ENCODE results near the gene LTN1.

The LTN1 gene

DNA sequence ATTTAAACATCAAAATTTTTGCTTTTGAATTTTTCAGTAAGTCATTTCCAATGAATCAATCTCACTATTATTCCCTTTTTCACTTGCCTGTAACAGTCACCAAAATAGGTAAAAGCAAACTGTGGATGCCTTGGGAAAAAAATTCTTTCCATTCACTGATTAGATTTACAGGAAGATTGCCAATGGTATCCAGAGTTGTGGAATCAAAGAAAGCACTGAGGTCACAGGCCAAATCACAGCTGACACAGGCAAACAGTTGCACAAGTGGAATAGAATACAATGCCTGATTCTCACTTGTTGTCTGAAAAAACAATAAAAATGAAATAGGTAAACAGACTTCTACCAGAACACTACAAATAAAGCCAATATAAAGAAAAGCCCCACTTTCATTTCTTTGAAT is 48.4 kb downstream of the LTN1 start:
- H3K23ac ChIP-seq (ENCODE audit: low read length in 2 of 2), result no peak overlapping the region
- no peak overlapping the region for H3K4ac ChIP-seq (ENCODE audit: low read depth in 1 of 2, low read length in 2 of 2)

DNA sequence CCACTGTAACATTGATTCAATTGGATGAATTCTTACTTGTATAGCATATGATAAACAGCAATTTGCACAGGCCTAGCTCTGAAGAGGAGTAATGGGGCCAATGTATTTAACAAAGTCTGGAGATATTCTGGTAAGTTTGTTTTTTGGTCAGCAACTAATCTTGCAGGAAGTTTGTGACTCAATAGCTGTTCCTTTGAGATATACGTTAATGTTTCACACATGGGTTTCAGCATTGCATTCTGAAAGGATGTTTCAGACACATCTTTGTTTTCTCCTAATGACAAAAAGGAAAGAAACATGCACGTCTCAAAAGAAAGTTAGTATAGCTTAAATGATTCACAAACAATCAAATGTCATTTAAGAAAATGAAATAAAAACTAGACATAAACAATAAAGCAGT is 49.0 kb downstream of the LTN1 start:
- no peaks in the 10 kb centered on the region for H3K27me3 ChIP-seq (ENCODE audit: control insufficient read depth in 1 of 2, insufficient read depth in 1 of 2, low read length in 2 of 2)
- H3K79me1 ChIP-seq (replicated peaks; ENCODE audit: low read length, poor library complexity, severe bottlenecking), result peaks cover 1% of the 10 kb centered on the region
- no peak overlapping the region for H2AK5ac ChIP-seq (ENCODE audit: low read length, severe bottlenecking)
- peak overlapping the region; percentile 30 for H3K9ac ChIP-seq (ENCODE audit: low read length)
- H3K9me3 ChIP-seq (ENCODE audit: control insufficient read depth, low read length), result no peaks in the 10 kb centered on the region
- no peak overlapping the region for H3K4me2 ChIP-seq (ENCODE audit: low read length, poor library complexity, severe bottlenecking)
- H4K8ac ChIP-seq (ENCODE audit: low read length), result no peak overlapping the region
- H3K23ac ChIP-seq (ENCODE audit: low read length in 2 of 2), result no peak overlapping the region
- no peak overlapping the region for H2AFZ ChIP-seq (ENCODE audit: low read depth, low read length)
- H3K14ac ChIP-seq (ENCODE audit: low read length in 2 of 2), result no peak overlapping the region
- H3K27ac ChIP-seq (ENCODE audit: low read length, poor library complexity, severe bottlenecking), result no peak overlapping the region
- H2BK15ac ChIP-seq (ENCODE audit: low read depth, poor library complexity, severe bottlenecking), result no peak overlapping the region
- H3K36me3 ChIP-seq (ENCODE audit: control insufficient read depth in 1 of 2, insufficient read depth in 2 of 2, low read depth in 1 of 2, low read length in 2 of 2), result peaks cover 3 to 49% of the 10 kb centered on the region in 2 experiments
- no peak overlapping the region for H4K91ac ChIP-seq (ENCODE audit: low read length)
- H2BK120ac ChIP-seq (ENCODE audit: low read depth, low read length), result no peak overlapping the region
- no peaks in the 10 kb centered on the region for H3K4me1 ChIP-seq (ENCODE audit: control insufficient read depth, insufficient read depth, low read depth, low read length)
- H3K4ac ChIP-seq (ENCODE audit: low read depth in 1 of 2, low read length in 2 of 2), result no peak overlapping the region
- H3K18ac ChIP-seq (ENCODE audit: low read depth in 1 of 2, low read length in 2 of 2), result no peak overlapping the region
- no CpG with 5 or more reads among the region's 2 CpGs for WGBS
- no peak overlapping the region for H3K4me3 ChIP-seq (ENCODE audit: insufficient read depth in 1 of 2, low read depth in 1 of 2, low read length in 2 of 2)
- DNase-seq, result peak; percentile 17
- no peak overlapping the region for H2BK12ac ChIP-seq (ENCODE audit: low read length in 2 of 2)
- H2BK5ac ChIP-seq (ENCODE audit: low read depth, low read length, poor library complexity, severe bottlenecking), result no peak overlapping the region

More for the DNA sequence above, 48.4 kb downstream of the LTN1 start:
- peak overlapping the region; percentile 30 for H3K9ac ChIP-seq (ENCODE audit: low read length)
- peaks cover 3 to 53% of the 10 kb centered on the region in 2 experiments for H3K36me3 ChIP-seq (ENCODE audit: control insufficient read depth in 1 of 2, insufficient read depth in 2 of 2, low read depth in 1 of 2, low read length in 2 of 2)
- no peak overlapping the region for H4K8ac ChIP-seq (ENCODE audit: low read length)
- DNase-seq, result peak; percentile 12
- H3K4me3 ChIP-seq (ENCODE audit: insufficient read depth in 1 of 2, low read depth in 1 of 2, low read length in 2 of 2), result no peak overlapping the region
- H2BK15ac ChIP-seq (ENCODE audit: low read depth, poor library complexity, severe bottlenecking), result no peak overlapping the region
- peaks cover 2% of the 10 kb centered on the region for H3K79me1 ChIP-seq (replicated peaks; ENCODE audit: low read length, poor library complexity, severe bottlenecking)
- peak overlapping the region; percentile 20 for H3K27ac ChIP-seq (ENCODE audit: low read length, poor library complexity, severe bottlenecking)
- no peak overlapping the region for H4K91ac ChIP-seq (ENCODE audit: low read length)
- H3K18ac ChIP-seq (ENCODE audit: low read depth in 1 of 2, low read length in 2 of 2), result no peak overlapping the region
- no peaks in the 10 kb centered on the region for H3K9me3 ChIP-seq (ENCODE audit: control insufficient read depth, low read length)
- no peak overlapping the region for H2AFZ ChIP-seq (ENCODE audit: low read depth, low read length)
- H2BK5ac ChIP-seq (ENCODE audit: low read depth, low read length, poor library complexity, severe bottlenecking), result no peak overlapping the region
- H3K14ac ChIP-seq (ENCODE audit: low read length in 2 of 2), result no peak overlapping the region
- H2BK120ac ChIP-seq (ENCODE audit: low read depth, low read length), result no peak overlapping the region
- H3K4me2 ChIP-seq (ENCODE audit: low read length, poor library complexity, severe bottlenecking), result no peak overlapping the region
- no peak overlapping the region for H2BK12ac ChIP-seq (ENCODE audit: low read length in 2 of 2)
- no peaks in the 10 kb centered on the region for H3K27me3 ChIP-seq (ENCODE audit: control insufficient read depth in 1 of 2, insufficient read depth in 1 of 2, low read length in 2 of 2)
- no peaks in the 10 kb centered on the region for H3K4me1 ChIP-seq (ENCODE audit: control insufficient read depth, insufficient read depth, low read depth, low read length)
- no peak overlapping the region for H2AK5ac ChIP-seq (ENCODE audit: low read length, severe bottlenecking)

DNA sequence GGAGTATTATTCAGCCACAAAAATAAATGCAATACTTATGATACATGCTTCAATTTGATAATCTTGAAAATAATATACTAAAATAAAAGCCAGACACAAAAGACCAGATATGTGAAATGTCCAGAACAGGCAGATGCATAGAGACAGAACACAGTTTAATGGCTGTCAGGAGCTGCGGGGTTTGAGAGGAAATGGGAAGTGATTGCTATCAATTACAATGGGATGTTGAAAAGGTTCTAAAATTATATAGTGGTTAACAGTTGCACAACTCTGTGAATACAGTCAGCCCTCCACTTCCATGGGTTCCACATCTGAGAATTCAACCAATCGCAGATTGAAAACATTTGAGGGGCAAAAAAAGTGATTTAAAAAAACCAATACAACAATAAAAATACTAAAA is 54.0 kb downstream of the LTN1 start:
- Histone ChIP-seq H3K4me3 (ENCODE audit: insufficient read depth in 1 of 2, low read depth in 1 of 2, low read length in 2 of 2) (no peak overlapping the region), H3K4me1 (ENCODE audit: control insufficient read depth, insufficient read depth, low read depth, low read length) (no peaks in the 10 kb centered on the region), H3K27ac (ENCODE audit: low read length, poor library complexity, severe bottlenecking) (no peak overlapping the region), H3K9me3 (ENCODE audit: control insufficient read depth, low read length) (no peaks in the 10 kb centered on the region), H2BK120ac (ENCODE audit: low read depth, low read length) (no peak overlapping the region), H3K27me3 (ENCODE audit: control insufficient read depth in 1 of 2, insufficient read depth in 1 of 2, low read length in 2 of 2) (no peaks in the 10 kb centered on the region), H2BK5ac (ENCODE audit: low read depth, low read length, poor library complexity, severe bottlenecking) (no peak overlapping the region), H3K23ac (ENCODE audit: low read length in 2 of 2) (no peak overlapping the region), H2AK5ac (ENCODE audit: low read length, severe bottlenecking) (no peak overlapping the region), H3K18ac (ENCODE audit: low read depth in 1 of 2, low read length in 2 of 2) (no peak overlapping the region), H3K36me3 (ENCODE audit: control insufficient read depth in 1 of 2, insufficient read depth in 2 of 2, low read depth in 1 of 2, low read length in 2 of 2) (peaks cover 4 to 59% of the 10 kb centered on the region in 2 experiments), H2BK12ac (ENCODE audit: low read length in 2 of 2) (no peak overlapping the region), H3K4ac (ENCODE audit: low read depth in 1 of 2, low read length in 2 of 2) (no peak overlapping the region), H2BK15ac (ENCODE audit: low read depth, poor library complexity, severe bottlenecking) (no peak overlapping the region), H3K4me2 (ENCODE audit: low read length, poor library complexity, severe bottlenecking) (no peak overlapping the region), H2AFZ (ENCODE audit: low read depth, low read length) (no peak overlapping the region), H3K9ac (ENCODE audit: low read length) (peak overlapping the region; percentile 16), H4K8ac (ENCODE audit: low read length) (no peak overlapping the region), H3K14ac (ENCODE audit: low read length in 2 of 2) (no peak overlapping the region), H4K91ac (ENCODE audit: low read length) (no peak overlapping the region), H3K79me1 (replicated peaks; ENCODE audit: low read length, poor library complexity, severe bottlenecking) (peaks cover 1% of the 10 kb centered on the region)
- 69% methylated on average over 1 of the region's 2 CpGs for WGBS
- DNase-seq, result no peak

DNA sequence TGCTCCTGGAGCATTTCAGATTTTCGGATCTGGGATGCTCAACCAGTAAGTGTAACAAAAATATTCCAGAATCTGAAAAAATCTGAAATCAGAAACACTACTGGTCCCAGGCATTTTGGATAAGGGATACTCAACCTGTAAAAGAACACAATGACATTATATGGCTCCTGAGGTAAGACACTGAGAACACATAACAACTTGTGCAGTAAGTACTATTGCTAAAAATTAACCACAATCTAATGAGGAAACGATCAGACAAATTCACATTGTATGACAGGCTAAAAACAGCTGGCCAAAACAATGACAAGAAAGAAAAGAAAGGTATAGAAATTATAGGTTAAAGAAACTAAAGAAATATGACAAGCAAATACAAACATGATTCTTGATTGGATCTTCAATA is 54.9 kb downstream of the LTN1 start:
- DNase-seq, result no peak
- H3K4me3 ChIP-seq (ENCODE audit: insufficient read depth in 1 of 2, low read depth in 1 of 2, low read length in 2 of 2), result no peak overlapping the region
- H2AFZ ChIP-seq (ENCODE audit: low read depth, low read length), result no peak overlapping the region
- H3K9ac ChIP-seq (ENCODE audit: low read length), result no peak overlapping the region
- H3K4ac ChIP-seq (ENCODE audit: low read depth in 1 of 2, low read length in 2 of 2), result no peak overlapping the region
- no peaks in the 10 kb centered on the region for H3K9me3 ChIP-seq (ENCODE audit: control insufficient read depth, low read length)
- no peak overlapping the region for H4K8ac ChIP-seq (ENCODE audit: low read length)
- peaks cover 1% of the 10 kb centered on the region for H3K79me1 ChIP-seq (replicated peaks; ENCODE audit: low read length, poor library complexity, severe bottlenecking)
- H2BK120ac ChIP-seq (ENCODE audit: low read depth, low read length), result no peak overlapping the region
- no peaks in the 10 kb centered on the region for H3K27me3 ChIP-seq (ENCODE audit: control insufficient read depth in 1 of 2, insufficient read depth in 1 of 2, low read length in 2 of 2)
- H2AK5ac ChIP-seq (ENCODE audit: low read length, severe bottlenecking), result no peak overlapping the region
- no peak overlapping the region for H3K18ac ChIP-seq (ENCODE audit: low read depth in 1 of 2, low read length in 2 of 2)
- no peak overlapping the region for H3K27ac ChIP-seq (ENCODE audit: low read length, poor library complexity, severe bottlenecking)
- no peak overlapping the region for H3K4me2 ChIP-seq (ENCODE audit: low read length, poor library complexity, severe bottlenecking)
- no peaks in the 10 kb centered on the region for H3K4me1 ChIP-seq (ENCODE audit: control insufficient read depth, insufficient read depth, low read depth, low read length)
- WGBS, result 100% methylated on average over 1 of the region's 2 CpGs
- H3K36me3 ChIP-seq (ENCODE audit: control insufficient read depth in 1 of 2, insufficient read depth in 2 of 2, low read depth in 1 of 2, low read length in 2 of 2), result peaks cover 4 to 58% of the 10 kb centered on the region in 2 experiments
- H2BK15ac ChIP-seq (ENCODE audit: low read depth, poor library complexity, severe bottlenecking), result no peak overlapping the region
- H4K91ac ChIP-seq (ENCODE audit: low read length), result no peak overlapping the region
- no peak overlapping the region for H2BK12ac ChIP-seq (ENCODE audit: low read length in 2 of 2)
- no peak overlapping the region for H3K23ac ChIP-seq (ENCODE audit: low read length in 2 of 2)
- H3K14ac ChIP-seq (ENCODE audit: low read length in 2 of 2), result no peak overlapping the region
- H2BK5ac ChIP-seq (ENCODE audit: low read depth, low read length, poor library complexity, severe bottlenecking), result no peak overlapping the region
